GM19240 (cell line): ENCODE data around the gene SLC24A3.

Experiments used
- DNase-seq: peaks from one replicate; pipeline ENCODE4 v3.0.0; 2011; ENCODE audit warnings: low spot score; ENCODE audit not compliant: insufficient read length

SLC24A3 gene

GRCh38 chr20:19453410-19453809 lies 241.0 kb downstream of the SLC24A3 start:
- DNase-seq: no peak

GRCh38 chr20:19453862-19454261 lies 241.4 kb downstream of the SLC24A3 start:
- DNase-seq: no peak

GRCh38 chr20:19456595-19457395 lies 244.4 kb downstream of the SLC24A3 start:
- DNase-seq: no peak

GRCh38 chr20:19457611-19458010 lies 245.2 kb downstream of the SLC24A3 start:
- no peak for DNase-seq

- DNase-seq: no peak
These were observed 247.9 kb downstream of the SLC24A3 start for GRCh38 chr20:19460386-19460785.

- DNase-seq: no peak
These were observed 250.0 kb downstream of the SLC24A3 start for GRCh38 chr20:19462491-19462890.

GRCh38 chr20:19463597-19463996 lies 251.2 kb downstream of the SLC24A3 start:
- DNase-seq: no peak

- DNase-seq: no peak
These were observed 253.1 kb downstream of the SLC24A3 start for GRCh38 chr20:19465536-19465935.

GRCh38 chr20:19466206-19466928 lies 253.9 kb downstream of the SLC24A3 start:
- DNase-seq: no peak

GRCh38 chr20:19473216-19473921 lies 260.9 kb downstream of the SLC24A3 start:
- DNase-seq: no peak

- DNase-seq: no peak
These were observed 261.5 kb downstream of the SLC24A3 start for GRCh38 chr20:19473922-19474286.

GRCh38 chr20:19478320-19478895 lies 266.0 kb downstream of the SLC24A3 start:
- no peak for DNase-seq

GRCh38 chr20:19482726-19483125 lies 270.3 kb downstream of the SLC24A3 start:
- no peak for DNase-seq

GRCh38 chr20:19483309-19483708 lies 270.9 kb downstream of the SLC24A3 start:
- DNase-seq: no peak

- DNase-seq: no peak
These were observed 274.0 kb downstream of the SLC24A3 start for GRCh38 chr20:19486446-19486845.

GRCh38 chr20:19487420-19487819 lies 275.0 kb downstream of the SLC24A3 start:
- no peak for DNase-seq

- DNase-seq: no peak
These were observed 278.8 kb downstream of the SLC24A3 start for GRCh38 chr20:19491241-19491640.

GRCh38 chr20:19492116-19492515 lies 279.7 kb downstream of the SLC24A3 start:
- no peak for DNase-seq

- no peak for DNase-seq
These were observed 280.4 kb downstream of the SLC24A3 start for GRCh38 chr20:19492687-19493336.

- DNase-seq: no peak
These were observed 281.5 kb downstream of the SLC24A3 start for GRCh38 chr20:19493794-19494495.
